Measurements from ENCODE around the gene RBM12. TPM values are rescaled to one million over a fixed set of nuclear protein-coding genes. Genes with fewer than 3 reads are reported as not detected.

The RBM12 gene
- total and polyA plus RNA-seq, 8 donors = 69.5 to 103 (median 85.5) TPM

- H3K27me3 ChIP-seq = no peaks in the 10 kb centered on the region
- no peak for DNase-seq
- no peak for ATAC-seq
- intact Hi-C loops (cut with DNase I) = no loop called here
- H3K4me3 ChIP-seq = peak overlapping the region; percentile 85 to 90
- peaks cover 10 to 32% of the 10 kb centered on the region in 2 donors for H3K4me1 ChIP-seq
- peaks cover 0 to 42% of the 10 kb centered on the region in 2 donors for H3K36me3 ChIP-seq
- no peaks in the 10 kb centered on the region for H3K9me3 ChIP-seq
- H3K27ac ChIP-seq = peak overlapping the region; percentile 86 to 92
- TF ChIP-seq CTCF (IDR thresholded peaks at IDR 0.05) = no peak
Measured at GRCh38 chr20:35699957-35700624, 35.4 kb upstream of the RBM12 start.

DNA sequence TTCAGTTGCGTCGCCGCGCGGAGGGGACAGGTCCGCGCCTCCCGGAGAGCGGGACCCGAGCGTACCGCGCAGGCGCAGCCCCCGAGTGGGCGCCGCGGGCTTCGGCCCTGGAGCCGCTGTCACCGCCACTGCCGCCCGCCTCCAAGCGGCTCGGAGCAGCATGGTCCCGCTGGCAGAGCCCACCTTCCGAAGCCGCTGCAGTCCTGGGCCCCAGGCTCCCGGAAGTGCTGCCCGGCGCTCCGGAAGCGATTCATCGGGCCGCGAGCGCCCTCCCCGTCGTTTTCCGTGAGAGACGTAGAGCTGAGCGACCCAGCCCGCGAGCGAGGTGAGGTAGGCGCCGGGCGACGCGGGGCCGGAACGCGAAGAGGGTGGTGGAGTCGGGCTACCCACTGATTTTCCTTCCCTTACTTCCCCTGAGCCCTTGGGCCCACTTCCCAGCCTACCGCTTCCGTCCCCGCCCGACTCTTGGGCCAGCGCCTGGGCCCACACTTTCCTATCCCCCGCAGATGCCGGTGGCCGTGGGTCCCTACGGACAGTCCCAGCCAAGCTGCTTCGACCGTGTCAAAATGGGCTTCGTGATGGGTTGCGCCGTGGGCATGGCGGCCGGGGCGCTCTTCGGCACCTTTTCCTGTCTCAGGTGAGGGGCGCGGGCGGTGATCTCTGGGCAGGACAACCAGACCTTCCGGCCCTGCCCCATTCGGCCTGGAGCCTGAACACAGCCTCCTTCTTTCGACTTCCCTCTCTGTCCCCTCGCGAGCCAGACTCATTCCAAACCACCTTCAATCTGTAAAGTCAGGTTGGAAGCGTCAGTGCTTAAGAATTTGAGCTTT lies 34.6 kb upstream of the RBM12 start, which contains the start of the genes NFS1 and ROMO1:
Gene NFS1 (minus strand): TSS at position 226 of the 830 bp plus-strand sequence. CDS start 64 bp downstream, at position 162.
Gene ROMO1 (plus strand): TSS at position 279 of the 830 bp plus-strand sequence. CDS start 228 bp downstream, at position 507.
- peak; percentile 97 for ATAC-seq
- Histone ChIP-seq H3K27me3 (no peaks in the 10 kb centered on the region), H3K36me3 (peaks cover 0 to 40% of the 10 kb centered on the region in 2 donors), H3K4me1 (peaks cover 10 to 32% of the 10 kb centered on the region in 2 donors), H3K9me3 (no peaks in the 10 kb centered on the region), H3K4me3 (peak within 1 kb of the TSS; percentile 85 to 90), H3K27ac (peak within 1 kb of the TSS; percentile 86 to 92)
- no peak for TF ChIP-seq CTCF (IDR thresholded peaks at IDR 0.05)
- DNase-seq = peak; percentile 84 to 96 (median 89)
- intact Hi-C loops (cut with DNase I) = no loop called here

DNA sequence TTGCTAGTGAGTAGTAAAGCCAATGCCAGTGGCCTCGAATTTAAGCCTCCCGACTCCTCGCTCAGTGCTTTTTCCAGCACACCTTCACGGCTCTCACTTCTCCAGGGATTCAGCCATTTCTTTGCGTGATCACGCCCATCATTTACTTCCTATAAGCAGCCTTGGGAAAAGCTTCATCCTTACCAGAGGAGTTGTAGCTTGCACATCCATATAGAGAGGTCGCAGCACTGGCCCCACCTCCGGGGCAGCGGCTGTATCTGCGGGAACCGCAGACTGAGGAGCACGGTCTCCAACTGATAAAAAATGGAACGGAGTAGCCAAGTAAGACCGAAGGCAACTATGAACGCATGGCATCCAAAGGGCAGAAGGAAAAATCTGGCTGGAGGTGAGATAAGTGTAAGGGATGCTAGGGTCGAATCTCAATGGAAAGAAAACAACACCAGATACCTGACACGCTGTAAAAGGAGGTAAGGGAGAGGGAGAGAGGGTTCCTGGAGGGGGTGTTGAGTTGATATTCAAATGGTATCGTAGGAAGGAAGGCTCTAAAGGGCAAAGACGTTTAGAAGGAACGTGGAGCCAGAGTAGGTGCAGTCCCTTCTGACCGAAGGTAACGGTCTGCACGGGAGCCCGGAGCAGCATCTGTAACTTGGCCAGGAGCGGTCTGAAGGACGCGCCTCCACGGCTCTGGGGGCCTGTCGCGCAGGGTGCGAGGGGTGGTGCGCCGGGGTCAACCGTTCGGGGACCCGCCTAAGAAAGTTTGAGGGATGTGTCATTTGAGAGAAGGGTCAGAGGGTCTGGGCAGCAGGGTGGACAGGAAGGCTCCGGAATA lies 33.8 kb upstream of the RBM12 start:
- H3K4me1 ChIP-seq = peaks cover 10 to 32% of the 10 kb centered on the region in 2 donors
- H3K27me3 ChIP-seq = no peaks in the 10 kb centered on the region
- peak overlapping the region; percentile 85 to 90 for H3K4me3 ChIP-seq
- peaks cover 0 to 40% of the 10 kb centered on the region in 2 donors for H3K36me3 ChIP-seq
- H3K27ac ChIP-seq = peak overlapping the region; percentile 86 to 92
- no peaks in the 10 kb centered on the region for H3K9me3 ChIP-seq
- peak; percentile 52 for ATAC-seq
- no peak for TF ChIP-seq CTCF (IDR thresholded peaks at IDR 0.05)
- peak in 1 of 4 donors; percentile 34 for DNase-seq
- intact Hi-C loops (cut with DNase I) = no loop called here

DNA sequence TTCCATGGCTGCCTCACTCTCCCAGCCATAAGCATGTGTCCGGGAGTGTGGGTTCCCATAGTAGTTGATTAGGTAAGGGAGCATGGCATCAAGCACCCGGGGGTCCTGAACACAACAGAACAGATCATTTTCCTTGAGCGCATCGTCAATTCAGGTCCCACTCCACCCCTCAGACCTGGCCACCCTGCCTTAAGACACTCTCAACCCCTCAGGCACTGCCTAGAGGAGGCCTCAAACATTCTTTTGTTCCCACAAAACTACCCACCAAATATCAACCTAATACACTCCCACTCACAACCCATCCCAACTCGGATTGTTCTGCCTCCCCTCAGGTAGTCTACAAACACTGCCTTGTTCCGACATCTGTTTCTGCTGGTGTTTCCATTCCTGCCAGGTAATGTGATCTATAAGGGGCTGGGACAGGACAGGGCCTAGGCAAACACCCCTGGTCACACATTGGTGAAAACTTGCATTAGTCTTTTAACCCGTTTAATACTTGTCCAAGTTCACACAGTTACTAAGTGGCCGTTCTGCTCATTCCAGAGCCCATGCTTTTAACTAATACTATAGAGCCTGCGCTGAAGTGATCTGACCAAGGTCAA lies 33.1 kb upstream of the RBM12 start:
- Histone ChIP-seq H3K4me3 (peak overlapping the region in 1 of 2 donors; percentile 85), H3K27ac (no peak overlapping the region), H3K4me1 (peaks cover 10 to 32% of the 10 kb centered on the region in 2 donors), H3K36me3 (peaks cover 0 to 39% of the 10 kb centered on the region in 2 donors), H3K9me3 (no peaks in the 10 kb centered on the region), H3K27me3 (no peaks in the 10 kb centered on the region)
- TF ChIP-seq CTCF (IDR thresholded peaks at IDR 0.05) = no peak
- ATAC-seq (no peak), DNase-seq (no peak)
- intact Hi-C loops (cut with DNase I) = no loop called here

Data from left lung (tissue), 10 donors.